ENCODE measurements around the gene SEPTIN1.

GRCh38 chr16:30379158-30379783 is 3.1 kb downstream of the SEPTIN1 start:
- TF ChIP-seq CTCF (IDR thresholded peaks at IDR 0.05 in 4 of 5, conservative IDR thresholded peaks at IDR 0.05 in 1 of 5) (no peak), POLR2A (IDR thresholded peaks at IDR 0.05) (no peak)
